Measurements from ENCODE around the gene ORMDL3.
A peak's percentile ranks its signal among the peaks of the same experiment; 100 is the strongest.
"Not testable (repeated sequence)": the region's sequence is repeated elsewhere in the genome, so short reads cannot be mapped to it uniquely, and the experiment has no call there.

The ORMDL3 gene

DNA sequence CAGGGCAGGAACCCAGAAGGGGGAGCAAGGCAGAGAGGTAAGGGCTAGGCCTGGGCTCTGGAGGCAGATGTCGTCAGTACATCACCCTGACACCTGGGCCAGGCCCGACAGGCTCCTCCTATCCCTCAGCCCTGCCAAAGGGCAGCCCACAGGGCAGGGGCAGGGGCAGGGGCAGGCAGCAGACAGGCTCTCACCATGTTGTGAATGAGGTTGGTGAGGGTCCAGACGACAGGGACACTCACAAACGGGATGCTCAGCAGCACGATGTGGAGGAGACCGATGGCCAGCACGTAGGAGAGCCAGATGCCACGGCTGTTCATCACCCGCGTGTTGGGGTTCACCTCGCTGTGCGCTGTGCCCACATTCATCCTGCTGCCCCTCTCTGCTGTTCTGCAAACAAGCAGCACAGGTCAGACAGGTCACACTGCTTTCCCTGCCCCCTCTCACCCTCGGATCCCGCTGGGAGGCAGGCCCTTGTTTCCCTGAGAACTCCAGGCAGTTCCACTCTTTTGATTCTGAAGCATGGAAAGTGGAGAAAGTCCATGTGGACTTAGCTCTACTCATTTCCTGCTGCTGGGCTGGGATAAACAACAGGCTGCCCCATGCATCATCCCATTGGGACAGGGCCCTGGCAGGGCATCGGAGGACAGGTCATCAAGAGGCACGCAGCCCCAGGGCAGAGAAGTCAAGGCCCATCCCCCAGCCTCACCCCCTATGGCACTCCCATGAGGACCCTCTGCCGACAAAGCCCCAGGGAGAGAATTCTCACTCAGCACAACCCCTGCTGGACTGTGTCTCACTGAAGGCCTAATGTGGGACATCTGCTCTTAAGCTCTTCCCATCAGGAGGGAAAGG is 3.3 kb downstream of the ORMDL3 start:
- no peak for DNase-seq

DNA sequence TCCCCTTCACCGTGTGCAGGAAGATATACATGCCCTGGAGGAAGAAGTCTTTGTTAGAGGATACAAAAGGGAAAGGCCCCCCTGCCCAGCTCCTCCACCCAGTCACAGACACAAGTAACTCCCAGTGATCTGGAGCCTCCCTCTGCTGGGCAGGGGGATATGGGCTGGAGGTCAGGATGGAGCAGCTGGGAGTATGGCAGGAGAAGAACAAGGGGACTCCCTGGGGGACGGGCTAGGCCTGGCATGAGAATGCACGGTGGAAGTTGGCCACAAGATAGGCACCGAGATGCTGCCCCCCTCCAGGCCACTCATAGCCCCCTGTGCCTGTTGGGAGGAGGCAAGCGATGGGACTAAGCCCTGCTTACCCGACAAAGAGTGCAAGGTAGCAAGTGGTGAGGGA is 4.2 kb downstream of the ORMDL3 start:
- DNase-seq: no peak

- DNase-seq: no peak
Measured at GRCh38 chr17:39922006-39922405, 5.4 kb downstream of the ORMDL3 start.

- no peak for DNase-seq
Measured at GRCh38 chr17:39921323-39921722, 6.1 kb downstream of the ORMDL3 start.

- DNase-seq: no peak
Measured at GRCh38 chr17:39920218-39921210, 6.9 kb downstream of the ORMDL3 start.

- DNase-seq: no peak
Measured at GRCh38 chr17:39919087-39919683, 8.2 kb downstream of the ORMDL3 start.

- DNase-seq: peak; percentile 14
Measured at GRCh38 chr17:39916918-39917317, 10.5 kb downstream of the ORMDL3 start.

DNA sequence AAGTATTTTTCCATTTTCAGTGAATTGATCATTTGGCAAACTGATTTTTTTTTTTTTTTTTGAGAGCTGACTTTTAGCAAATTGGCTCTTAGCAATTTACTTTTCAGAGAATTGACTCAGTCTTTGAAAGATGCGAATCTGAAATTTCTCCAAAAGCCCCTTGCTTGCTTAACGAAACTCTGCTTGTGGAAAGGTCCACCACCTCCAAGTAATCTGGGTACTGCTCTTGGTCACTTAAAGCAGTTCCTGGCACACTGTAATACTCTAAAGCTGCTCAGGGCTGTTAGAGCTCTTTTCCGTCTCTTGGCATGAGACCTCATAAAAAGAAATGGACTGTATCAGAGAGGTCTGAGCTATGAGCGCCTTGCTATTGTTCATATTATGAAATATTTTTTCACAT is 11.8 kb downstream of the ORMDL3 start:
- no peak for DNase-seq

DNA sequence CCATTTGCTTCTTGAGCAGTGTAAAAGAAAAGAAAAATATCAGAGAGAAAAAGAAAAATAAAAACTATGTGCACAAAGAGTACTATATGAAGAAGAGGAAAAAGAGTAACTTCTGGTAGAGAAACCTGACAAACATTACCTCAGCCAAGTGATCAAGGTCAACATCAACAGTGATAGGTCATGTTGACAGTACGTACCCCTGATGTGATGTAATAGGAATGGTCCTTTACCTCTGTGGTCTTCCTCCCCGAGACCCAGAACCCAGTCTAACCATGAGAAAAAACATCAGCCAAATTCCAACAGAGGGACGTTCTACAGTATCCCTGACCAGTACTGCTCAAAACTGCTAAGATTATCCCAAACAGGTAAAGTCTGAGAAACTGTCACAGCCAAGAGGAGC is 13.4 kb downstream of the ORMDL3 start:
- DNase-seq: no peak

GRCh38 chr17:39908789-39909352 is 18.5 kb downstream of the ORMDL3 start:
- no peak for DNase-seq

DNA sequence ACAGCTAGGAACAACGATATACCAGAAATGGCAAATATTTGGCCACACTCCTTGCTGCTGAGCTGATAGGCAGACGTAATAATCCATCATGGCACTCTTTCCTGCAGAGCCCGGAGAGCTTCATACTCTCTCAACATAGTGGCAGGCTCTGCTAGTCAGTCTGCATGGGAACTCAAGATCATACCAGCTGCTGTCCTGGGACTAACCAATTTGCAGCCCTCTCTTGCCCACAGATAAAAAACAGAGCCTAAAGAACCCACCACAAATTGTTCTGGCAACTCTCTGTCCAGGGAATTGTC is 22.5 kb downstream of the ORMDL3 start:
- no peak for DNase-seq

GRCh38 chr17:39903158-39903884 is 24.1 kb downstream of the ORMDL3 start:
- DNase-seq: no peak

DNA sequence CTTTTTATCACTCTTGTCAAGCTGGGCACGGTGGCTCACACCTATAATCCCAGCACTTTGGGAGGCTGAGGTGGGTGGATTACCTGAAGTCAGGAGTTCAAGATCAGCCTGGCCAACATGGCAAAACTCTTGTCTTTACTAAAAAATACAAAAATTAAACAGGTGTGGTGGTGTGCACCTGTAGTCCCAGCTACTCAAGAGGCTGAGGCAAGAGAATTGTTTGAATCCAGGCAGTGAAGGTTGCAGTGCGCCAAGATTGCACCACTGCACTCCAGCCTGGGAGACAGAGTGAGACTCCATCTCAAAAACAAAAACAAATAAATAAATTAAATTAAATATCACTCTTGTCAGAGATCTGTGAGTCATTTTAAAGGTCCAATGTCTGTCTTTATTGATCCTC is 25.4 kb downstream of the ORMDL3 start:
- not testable (repeated sequence) for DNase-seq

- DNase-seq: no peak
Measured at GRCh38 chr17:39899215-39899614, 28.2 kb downstream of the ORMDL3 start.

DNA sequence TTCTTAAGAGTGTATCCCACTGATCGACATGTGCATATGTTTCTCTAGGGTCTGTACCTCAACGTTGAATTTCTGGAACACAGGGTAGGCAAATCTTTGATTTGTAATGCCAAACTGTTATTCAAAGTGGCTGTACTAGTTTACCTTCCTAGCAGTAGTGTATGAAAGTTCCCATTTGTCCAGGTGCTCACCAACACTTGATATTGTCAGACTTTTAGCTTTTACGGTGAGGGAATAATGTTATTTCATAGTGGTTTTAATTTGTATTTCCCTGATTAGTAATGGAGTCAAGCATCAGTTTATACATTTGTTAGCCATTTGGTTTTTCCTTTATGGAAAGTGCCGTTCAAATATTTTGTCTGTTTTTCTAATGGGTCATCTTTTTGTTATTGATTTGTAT is 29.3 kb downstream of the ORMDL3 start:
- DNase-seq: no peak

DNA sequence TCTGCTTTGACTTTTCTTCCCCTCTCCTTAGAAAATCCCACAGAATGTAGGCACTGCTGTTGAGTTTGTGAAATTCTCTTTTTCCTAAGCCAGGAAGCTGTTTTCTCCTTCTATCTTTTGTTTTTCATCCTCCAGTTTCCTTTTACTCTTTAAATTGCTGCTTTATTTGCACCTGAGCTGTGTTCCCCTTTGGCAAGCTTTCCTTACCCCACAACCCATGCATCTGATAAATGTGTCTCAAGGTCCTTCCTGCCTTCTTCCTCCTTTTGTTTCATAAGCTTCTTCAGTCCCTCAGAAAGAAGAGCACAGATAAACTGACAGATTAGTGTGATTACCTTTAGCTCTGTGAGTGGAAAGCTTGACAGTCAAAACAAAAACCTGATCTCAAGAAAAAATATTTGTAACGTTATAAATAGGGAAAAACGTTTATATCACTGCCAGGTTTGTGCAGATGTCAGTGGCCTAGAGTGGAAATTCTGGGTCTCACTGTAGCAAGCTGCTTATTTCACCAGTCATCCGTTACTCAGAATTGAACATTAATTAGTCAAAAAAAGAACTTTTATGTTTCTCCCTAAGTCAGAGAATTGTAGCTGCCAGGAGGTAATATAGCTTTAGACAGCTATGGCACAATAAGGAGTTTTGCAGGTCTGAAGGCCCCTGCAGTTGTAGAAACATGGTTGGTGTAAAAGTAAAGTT is 32.6 kb downstream of the ORMDL3 start:
- DNase-seq: no peak

GRCh38 chr17:39889200-39889599 is 38.2 kb downstream of the ORMDL3 start:
- no peak for DNase-seq

- no peak for DNase-seq
Measured at GRCh38 chr17:39887078-39887477, 40.3 kb downstream of the ORMDL3 start.

- DNase-seq: not testable (repeated sequence)
Measured at GRCh38 chr17:39886102-39886501, 41.3 kb downstream of the ORMDL3 start.

DNA sequence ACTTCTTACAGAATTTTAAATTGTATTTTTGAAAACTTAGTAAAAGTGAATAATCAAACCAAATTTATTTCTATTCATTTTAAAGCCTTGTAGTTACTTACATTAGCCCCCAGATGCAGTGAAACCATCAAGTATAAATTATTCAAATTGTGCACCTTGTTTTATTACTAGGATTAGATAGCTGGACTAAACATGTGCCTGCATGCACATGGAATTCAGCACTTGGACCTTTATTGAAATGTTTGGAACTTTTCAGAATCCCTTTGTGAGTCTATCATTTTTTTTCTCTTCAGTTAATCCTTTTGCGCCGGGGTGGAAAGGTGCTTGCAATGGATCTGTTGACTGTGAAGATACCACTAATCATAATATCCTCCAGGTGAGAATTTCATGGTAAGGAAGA is 54.6 kb downstream of the ORMDL3 start:
- peak; percentile 68 for DNase-seq

DNA sequence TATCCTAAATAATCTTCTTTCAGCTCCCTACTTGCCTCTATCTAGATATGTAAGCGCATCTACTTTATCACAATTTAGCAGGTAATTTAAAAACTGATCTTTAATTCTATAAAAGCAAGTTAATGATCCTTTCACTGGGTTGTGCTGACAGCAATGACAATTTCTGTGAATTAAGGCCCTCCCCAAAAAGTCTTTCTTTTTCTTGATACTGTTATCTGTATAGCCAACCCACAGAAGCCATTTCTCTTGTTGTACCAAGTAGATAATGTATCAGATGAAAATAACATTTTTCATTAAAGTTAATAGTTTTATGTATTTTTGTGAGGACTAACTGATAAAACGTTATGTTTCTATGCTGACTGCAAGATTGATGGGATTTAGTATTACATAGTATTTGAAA is 55.6 kb downstream of the ORMDL3 start:
- DNase-seq: no peak
